ENCODE measurements around the gene GSTCD.

GSTCD gene

GRCh38 chr4:105780176-105780575 lies 71.6 kb downstream of the GSTCD start:
- Histone ChIP-seq H3K9ac (ENCODE audit: low read depth, low read length) (no peak overlapping the region), H3K4me1 (ENCODE audit: insufficient read depth, low read length) (no peaks in the 10 kb centered on the region), H3K9me3 (ENCODE audit: insufficient read depth, low read length, severe bottlenecking) (no peaks in the 10 kb centered on the region), H2AFZ (ENCODE audit: low read depth, low read length) (no peak overlapping the region), H3K4me3 (ENCODE audit: low read depth in 1 of 2, low read length in 2 of 2) (no peak overlapping the region), H4K20me1 (ENCODE audit: insufficient read depth, low read length) (no peaks in the 10 kb centered on the region), H3K27ac (ENCODE audit: low read length) (no peak overlapping the region), H3K27me3 (ENCODE audit: insufficient read depth, low read length, poor library complexity) (no peaks in the 10 kb centered on the region), H3K79me2 (ENCODE audit: insufficient read depth, low read length) (no peaks in the 10 kb centered on the region), H3K36me3 (ENCODE audit: insufficient read depth, low read length) (peaks cover 3% of the 10 kb centered on the region; the same call in 1 of the 2 replicates), H3K4me2 (ENCODE audit: insufficient read depth, low read length) (no peak overlapping the region)
- ATAC-seq (ENCODE audit: insufficient read depth, low read depth) (no peak), DNase-seq (no peak)
- TF ChIP-seq EZH2 (IDR thresholded peaks at IDR 0.05; ENCODE audit: borderline replicate concordance, low read depth, low read length, severe bottlenecking) = no peak
- TF ChIP-seq CTCF (IDR thresholded peaks at IDR 0.05; ENCODE audit: borderline replicate concordance, extremely low read depth, low read length, poor library complexity, severe bottlenecking) = no peak

GRCh38 chr4:105784761-105785160 lies 76.2 kb downstream of the GSTCD start:
- TF ChIP-seq CTCF (IDR thresholded peaks at IDR 0.05; ENCODE audit: borderline replicate concordance, extremely low read depth, low read length, poor library complexity, severe bottlenecking) = no peak
- TF ChIP-seq EZH2 (IDR thresholded peaks at IDR 0.05; ENCODE audit: borderline replicate concordance, low read depth, low read length, severe bottlenecking) = no peak
- H3K36me3 ChIP-seq (ENCODE audit: insufficient read depth, low read length) = peaks cover 7% of the 10 kb centered on the region; the same call in 1 of the 2 replicates
- no peaks in the 10 kb centered on the region for H3K79me2 ChIP-seq (ENCODE audit: insufficient read depth, low read length)
- no peak overlapping the region for H3K4me2 ChIP-seq (ENCODE audit: insufficient read depth, low read length)
- DNase-seq (no peak), ATAC-seq (ENCODE audit: insufficient read depth, low read depth) (no peak)
- no peak overlapping the region for H3K4me3 ChIP-seq (ENCODE audit: low read depth in 1 of 2, low read length in 2 of 2)
- no peaks in the 10 kb centered on the region for H3K27me3 ChIP-seq (ENCODE audit: insufficient read depth, low read length, poor library complexity)
- no peaks in the 10 kb centered on the region for H3K4me1 ChIP-seq (ENCODE audit: insufficient read depth, low read length)
- H3K9ac ChIP-seq (ENCODE audit: low read depth, low read length) = no peak overlapping the region
- no peak overlapping the region for H2AFZ ChIP-seq (ENCODE audit: low read depth, low read length)
- H4K20me1 ChIP-seq (ENCODE audit: insufficient read depth, low read length) = no peaks in the 10 kb centered on the region
- no peak overlapping the region for H3K27ac ChIP-seq (ENCODE audit: low read length)
- no peaks in the 10 kb centered on the region for H3K9me3 ChIP-seq (ENCODE audit: insufficient read depth, low read length, severe bottlenecking)

- Histone ChIP-seq H2AFZ (ENCODE audit: low read depth, low read length) (no peak overlapping the region), H4K20me1 (ENCODE audit: insufficient read depth, low read length) (no peaks in the 10 kb centered on the region), H3K79me2 (ENCODE audit: insufficient read depth, low read length) (no peaks in the 10 kb centered on the region), H3K4me2 (ENCODE audit: insufficient read depth, low read length) (no peak overlapping the region), H3K9ac (ENCODE audit: low read depth, low read length) (no peak overlapping the region), H3K36me3 (ENCODE audit: insufficient read depth, low read length) (peaks cover 7% of the 10 kb centered on the region; the same call in 1 of the 2 replicates), H3K27ac (ENCODE audit: low read length) (no peak overlapping the region), H3K27me3 (ENCODE audit: insufficient read depth, low read length, poor library complexity) (no peaks in the 10 kb centered on the region), H3K4me1 (ENCODE audit: insufficient read depth, low read length) (no peaks in the 10 kb centered on the region), H3K9me3 (ENCODE audit: insufficient read depth, low read length, severe bottlenecking) (no peaks in the 10 kb centered on the region), H3K4me3 (ENCODE audit: low read depth in 1 of 2, low read length in 2 of 2) (no peak overlapping the region)
- TF ChIP-seq EZH2 (IDR thresholded peaks at IDR 0.05; ENCODE audit: borderline replicate concordance, low read depth, low read length, severe bottlenecking) (no peak), CTCF (IDR thresholded peaks at IDR 0.05; ENCODE audit: borderline replicate concordance, extremely low read depth, low read length, poor library complexity, severe bottlenecking) (no peak)
- no peak for ATAC-seq (ENCODE audit: insufficient read depth, low read depth)
- DNase-seq = no peak
Measured at GRCh38 chr4:105785792-105786191, 77.2 kb downstream of the GSTCD start.

- Histone ChIP-seq H3K4me2 (ENCODE audit: insufficient read depth, low read length) (no peak overlapping the region), H4K20me1 (ENCODE audit: insufficient read depth, low read length) (no peaks in the 10 kb centered on the region), H3K27ac (ENCODE audit: low read length) (no peak overlapping the region), H2AFZ (ENCODE audit: low read depth, low read length) (no peak overlapping the region), H3K79me2 (ENCODE audit: insufficient read depth, low read length) (no peaks in the 10 kb centered on the region), H3K9ac (ENCODE audit: low read depth, low read length) (no peak overlapping the region), H3K27me3 (ENCODE audit: insufficient read depth, low read length, poor library complexity) (no peaks in the 10 kb centered on the region), H3K4me1 (ENCODE audit: insufficient read depth, low read length) (no peaks in the 10 kb centered on the region), H3K36me3 (ENCODE audit: insufficient read depth, low read length) (peaks cover 7% of the 10 kb centered on the region; the same call in 1 of the 2 replicates), H3K4me3 (ENCODE audit: low read depth in 1 of 2, low read length in 2 of 2) (no peak overlapping the region), H3K9me3 (ENCODE audit: insufficient read depth, low read length, severe bottlenecking) (no peaks in the 10 kb centered on the region)
- no peak for DNase-seq
- ATAC-seq (ENCODE audit: insufficient read depth, low read depth) = no peak
- no peak for TF ChIP-seq CTCF (IDR thresholded peaks at IDR 0.05; ENCODE audit: borderline replicate concordance, extremely low read depth, low read length, poor library complexity, severe bottlenecking)
- no peak for TF ChIP-seq EZH2 (IDR thresholded peaks at IDR 0.05; ENCODE audit: borderline replicate concordance, low read depth, low read length, severe bottlenecking)
Measured at GRCh38 chr4:105786748-105787147, 78.2 kb downstream of the GSTCD start.
